ENCODE measurements around the gene HPCAL1. TPM values are rescaled to one million over a fixed set of nuclear protein-coding genes. Genes with fewer than 3 reads are reported as not detected.

HPCAL1 gene
- total and polyA plus RNA-seq, 10 of the 15 experiments (the other 5 are each of a cell fraction or from before 2014, with no cell fraction given) = 0.40 to 12.8 (median 7.9) TPM

- in situ Hi-C loops (cut with MboI) = no loop called here
- Histone ChIP-seq H3K4me1 (ENCODE audit: control insufficient read depth, insufficient read depth, low read length) (no peaks in the 10 kb centered on the region), H3K4me2 (ENCODE audit: control insufficient read depth, insufficient read depth) (no peak overlapping the region), H3K27me3 (replicated peaks in 1 of 2; ENCODE audit: control insufficient read depth in 2 of 2, insufficient read depth in 2 of 2, low read length in 1 of 2) (no peaks in the 10 kb centered on the region), H3K9me3 (replicated peaks; ENCODE audit: control insufficient read depth, insufficient read depth, low read length) (no peaks in the 10 kb centered on the region), H2AFZ (ENCODE audit: control insufficient read depth, low read depth, low read length) (no peak overlapping the region), H3K36me3 (ENCODE audit: control insufficient read depth in 2 of 2, insufficient read depth in 2 of 2, low read length in 1 of 2) (no peaks in the 10 kb centered on the region), H3K79me2 (ENCODE audit: control insufficient read depth, insufficient read depth, low read length) (no peaks in the 10 kb centered on the region), H3K9ac (ENCODE audit: control insufficient read depth, insufficient read depth, low read length) (no peak overlapping the region), H3K4me3 (no peak overlapping the region), H3K27ac (ENCODE audit: control insufficient read depth, insufficient read depth) (no peak overlapping the region), H4K20me1 (ENCODE audit: control insufficient read depth, insufficient read depth) (no peaks in the 10 kb centered on the region)
- CTCF ChIA-PET = no interaction called here
- DNase-seq (ENCODE audit: low read depth, low spot score) = no peak
- POLR2A ChIA-PET = interaction anchor here (0.6 to 0.7 kb wide), 2 partner anchors 99 to 212 kb away, joined by 3 to 4 read pairs; no protein-coding TSS in a partner anchor
- no peak for FAIRE-seq
- intact Hi-C loops (cut with micrococcal nuclease; ENCODE audit: unreplicated experiment) = no loop called here
- 44% methylated on average over 16 of the region's 16 CpGs for WGBS (ENCODE audit: insufficient coverage, insufficient replicate concordance, low lambda C conversion rate, missing lambda C conversion rate)
- ATAC-seq = no peak
- BruUV-seq (replicated peaks) = no TSS peak
- RAD21 ChIA-PET (ENCODE audit: unreplicated experiment) = interaction anchor here (0.8 to 1.7 kb wide), 3 partner anchors 124 to 218 kb away, joined by 3 to 5 read pairs (median 4); no protein-coding TSS in a partner anchor
- SMC1A ChIA-PET (ENCODE audit: uncharacterized antibody, unreplicated experiment) = interaction anchor here (1.1 to 1.7 kb wide), 2 partner anchors 17 to 125 kb away, joined by 3 to 6 read pairs; no protein-coding TSS in a partner anchor
- no peak for TF ChIP-seq RB1 (IDR thresholded peaks at IDR 0.05; ENCODE audit: borderline replicate concordance)
- no peak for TF ChIP-seq ATF3 (IDR thresholded peaks at IDR 0.05; ENCODE audit: borderline replicate concordance, extremely low read depth, low read depth, low read length)
- no peak for TF ChIP-seq BCL3 (IDR thresholded peaks at IDR 0.05; ENCODE audit: borderline replicate concordance, insufficient read depth, low read depth, low read length, poor library complexity, severe bottlenecking)
- TF ChIP-seq PKNOX1 (IDR thresholded peaks at IDR 0.05) = no peak
- no peak for TF ChIP-seq GABPA (IDR thresholded peaks at IDR 0.05; ENCODE audit: low read depth)
- no peak for TF ChIP-seq TBL1XR1 (IDR thresholded peaks at IDR 0.05; ENCODE audit: low read depth, low read length)
- no peak for TF ChIP-seq E2F4 (IDR thresholded peaks at IDR 0.05; ENCODE audit: low read depth, low read length)
- no peak for TF ChIP-seq FOXK2 (IDR thresholded peaks at IDR 0.05)
- no peak for TF ChIP-seq ZNF687 (IDR thresholded peaks at IDR 0.05)
- TF ChIP-seq ASH2L (IDR thresholded peaks at IDR 0.05; ENCODE audit: borderline replicate concordance, low read depth) = no peak
- TF ChIP-seq ZNF217 (IDR thresholded peaks at IDR 0.05) = no peak
- no peak for TF ChIP-seq TAF1 (IDR thresholded peaks at IDR 0.05; ENCODE audit: borderline replicate concordance, low read depth, low read length)
- no peak for TF ChIP-seq BACH1 (IDR thresholded peaks at IDR 0.05; ENCODE audit: borderline replicate concordance)
- TF ChIP-seq ESRRA (IDR thresholded peaks at IDR 0.05; ENCODE audit: low read length) = no peak
- TF ChIP-seq ZZZ3 (IDR thresholded peaks at IDR 0.05; ENCODE audit: control insufficient read depth, insufficient read length, low read depth) = no peak
- no peak for TF ChIP-seq BMI1 (IDR thresholded peaks at IDR 0.05; ENCODE audit: borderline replicate concordance)
Measured at GRCh38 chr2:10284108-10284870, 18.4 kb upstream of the HPCAL1 start.
